Caki2 (cell line): ENCODE measurements around the gene ACER2. TPM values are rescaled to one million over a fixed set of nuclear protein-coding genes. Genes with fewer than 3 reads are reported as not detected.
A peak's percentile ranks its signal among the peaks of the same experiment; 100 is the strongest.

Experiments
- DNase-seq: peaks from one replicate; pipeline ENCODE4 v3.0.0-alpha.2; 2015; ENCODE audit warnings: low read depth
- in situ Hi-C: cut with HindIII; loops from 2 replicates; pipeline ENCODE4 v1.10.0; 2016; ENCODE audit warnings: low sequenced_read_pairs, low pct_unique_long_range_greater_than_20kb, mixed read lengths
- total RNA-seq: library from RNA; depleted of rRNA; stranded (reverse); fragments of >200 nt; shearing (Covaris generic); gene quantifications from 2 replicates; pipeline ENCODE4 v1.2.3, GENCODE V29; 2014; ENCODE audit warnings: low replicate concordance; rRNA removed

ACER2 gene
- total RNA-seq, 1 experiment from 2014 or later = 1.7 TPM

DNA sequence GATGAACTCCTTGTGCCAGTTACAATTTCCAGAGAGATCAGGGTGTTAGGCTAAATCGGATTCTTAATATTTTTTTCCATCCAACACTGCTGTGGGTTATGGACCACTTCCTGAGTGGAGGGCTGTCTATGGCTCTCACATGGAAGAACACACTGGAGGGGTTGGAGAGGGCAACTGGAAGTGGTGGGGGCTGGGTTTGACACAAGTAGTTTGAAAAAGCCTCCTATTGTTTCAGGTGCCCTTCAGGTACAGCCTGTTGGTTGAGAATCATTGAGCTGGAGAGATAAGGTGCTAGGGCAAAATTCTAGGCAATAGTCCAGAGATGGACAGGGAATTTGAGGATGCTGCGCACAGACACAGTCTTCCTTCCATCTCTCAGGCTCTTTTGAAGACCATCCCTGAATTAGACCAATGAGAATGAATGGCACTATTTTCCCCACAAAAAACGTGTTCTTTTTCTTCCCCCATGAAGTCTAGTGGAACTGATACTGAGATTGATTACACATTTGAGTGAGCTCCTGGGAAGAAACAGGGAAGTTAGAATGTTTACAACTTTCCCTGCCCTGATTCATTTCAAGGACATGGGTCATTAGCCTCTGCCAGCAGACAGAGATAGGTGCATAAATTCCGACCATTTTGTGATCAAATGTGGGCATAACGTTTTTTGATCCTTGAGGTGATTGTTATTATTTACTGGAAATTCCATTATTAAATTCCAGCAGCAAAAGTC, 87.7 kb downstream of the ACER2 start:
- peak; percentile 11 for DNase-seq
- in situ Hi-C loops = no loop called here

DNA sequence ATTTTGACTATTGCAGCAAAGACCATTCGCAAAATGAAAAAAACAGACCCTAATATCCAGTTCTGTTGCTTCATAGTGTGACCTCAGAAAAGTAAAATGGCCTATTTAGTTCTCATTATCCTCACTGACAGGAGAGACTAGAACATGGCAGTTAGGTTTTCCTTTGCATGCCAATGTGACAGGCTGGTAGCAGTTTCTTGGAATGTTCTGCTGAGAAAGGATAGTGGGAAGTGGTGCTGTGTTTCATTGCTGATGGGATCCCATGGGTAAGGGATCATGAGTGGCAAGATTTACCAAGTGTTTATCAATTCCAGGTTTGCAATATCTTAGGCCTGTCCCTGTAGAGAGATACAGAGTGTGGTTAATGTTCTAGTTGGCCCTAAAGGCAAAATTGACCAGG, 88.5 kb downstream of the ACER2 start:
- in situ Hi-C loops = no loop called here
- DNase-seq = no peak

DNA sequence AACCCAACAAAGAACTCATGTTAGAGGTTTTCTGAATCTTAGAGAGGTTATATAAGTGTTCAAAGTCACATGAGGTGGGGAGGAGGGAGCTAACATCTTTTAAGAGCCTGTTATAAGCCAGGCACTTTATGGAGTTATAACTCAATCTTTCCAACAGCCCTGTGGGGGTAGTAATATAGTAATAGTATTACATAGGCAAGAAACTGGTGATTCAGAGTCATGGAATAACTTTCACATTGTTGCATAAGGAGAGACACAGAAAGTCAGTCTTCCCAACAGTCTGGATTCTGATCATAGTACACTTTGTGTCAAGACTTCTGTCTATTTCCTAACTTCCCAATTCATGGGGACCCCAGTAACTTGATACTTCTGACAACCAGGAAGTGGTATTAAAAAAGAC, 89.2 kb downstream of the ACER2 start:
- in situ Hi-C loops = no loop called here
- no peak for DNase-seq

Other genes with a start within 250 kb of the ACER2 start
- gene DENND4C, start 178.3 kb upstream of the ACER2 start, total RNA-seq = 22.6 and 26.6 TPM in 2 replicates
- gene RPS6, start 28.8 kb upstream of the ACER2 start, total RNA-seq = 1,194 and 1,509 TPM in 2 replicates